ENCODE measurements around the gene ASCL3. TPM values are rescaled to one million over a fixed set of nuclear protein-coding genes. Genes with fewer than 3 reads are reported as not detected.

ASCL3 gene
- total and polyA plus RNA-seq, 2 donors (not counting 1 experiment from before 2014, with no cell fraction given) = not detected

- H3K4me1 ChIP-seq (ENCODE audit: control insufficient read depth, extremely low read depth, insufficient read depth, low read length) = peaks cover 8% of the 10 kb centered on the region
- H3K4me3 ChIP-seq (replicated peaks in 1 of 4; ENCODE audit: control extremely low read depth in 1 of 4, insufficient read depth in 1 of 4, low read depth in 3 of 4, low read length in 4 of 4) = peak overlapping the region; percentile 65 to 88 (median 80)
- no peaks in the 10 kb centered on the region for H3K36me3 ChIP-seq (ENCODE audit: control insufficient read depth, insufficient read depth, low read length)
- no peak overlapping the region for H3K9ac ChIP-seq (ENCODE audit: insufficient read depth, low read length)
- H3K9me3 ChIP-seq (ENCODE audit: control insufficient read depth, insufficient read depth, low read depth, low read length) = no peaks in the 10 kb centered on the region
- no peak for DNase-seq (ENCODE audit: low read depth in 2 of 2)
- H3K4me2 ChIP-seq (ENCODE audit: extremely low read depth, insufficient read depth, low read length) = peak overlapping the region; percentile 87
- no peaks in the 10 kb centered on the region for H4K20me1 ChIP-seq (ENCODE audit: control insufficient read depth, extremely low read depth, insufficient read depth, low read length)
- no peak overlapping the region for H2AFZ ChIP-seq (ENCODE audit: low read length)
- H3K79me2 ChIP-seq (ENCODE audit: control insufficient read depth, insufficient read depth, low read length) = peaks cover 38% of the 10 kb centered on the region
- TF ChIP-seq CTCF (conservative IDR thresholded peaks at IDR 0.05 in 1 of 2, IDR thresholded peaks at IDR 0.05 in 1 of 2; ENCODE audit: low read depth in 1 of 2, low read length in 2 of 2) (no peak), EZH2 (IDR thresholded peaks at IDR 0.05; ENCODE audit: low read length, missing control alignments) (no peak)
- H3K27me3 ChIP-seq (ENCODE audit: control insufficient read depth, insufficient read depth, low read length) = no peaks in the 10 kb centered on the region
- no peak overlapping the region for H3K27ac ChIP-seq (ENCODE audit: insufficient read depth, low read length)
These were observed 20.0 kb upstream of the ASCL3 start for GRCh38 chr11:8962841-8963240.

DNA sequence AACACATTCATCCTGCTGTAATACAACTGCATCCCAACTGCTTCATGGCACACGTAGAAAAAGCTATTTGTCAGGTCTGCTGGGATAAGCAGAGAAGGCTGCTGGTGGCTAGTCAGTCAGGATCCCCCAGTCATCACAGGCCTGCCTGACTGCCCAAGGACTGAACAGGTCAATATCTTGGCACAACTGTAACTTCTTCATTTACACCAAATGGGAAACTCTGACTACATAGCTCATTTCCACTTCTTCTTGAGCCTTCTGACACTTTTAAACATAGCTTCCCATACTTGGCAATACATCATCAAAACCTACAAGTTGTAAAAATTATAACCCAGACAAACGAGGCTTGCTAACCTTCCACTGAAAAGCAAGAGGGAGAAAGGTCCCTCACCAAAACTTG, 18.6 kb upstream of the ASCL3 start:
- no peak for DNase-seq (ENCODE audit: low read depth in 2 of 2)
- Histone ChIP-seq H3K27ac (ENCODE audit: insufficient read depth, low read length) (no peak overlapping the region), H2AFZ (ENCODE audit: low read length) (no peak overlapping the region), H3K4me3 (replicated peaks in 1 of 4; ENCODE audit: control extremely low read depth in 1 of 4, insufficient read depth in 1 of 4, low read depth in 3 of 4, low read length in 4 of 4) (no peak overlapping the region), H4K20me1 (ENCODE audit: control insufficient read depth, extremely low read depth, insufficient read depth, low read length) (no peaks in the 10 kb centered on the region), H3K9me3 (ENCODE audit: control insufficient read depth, insufficient read depth, low read depth, low read length) (no peaks in the 10 kb centered on the region), H3K4me2 (ENCODE audit: extremely low read depth, insufficient read depth, low read length) (no peak overlapping the region), H3K4me1 (ENCODE audit: control insufficient read depth, extremely low read depth, insufficient read depth, low read length) (peaks cover 8% of the 10 kb centered on the region), H3K9ac (ENCODE audit: insufficient read depth, low read length) (no peak overlapping the region), H3K79me2 (ENCODE audit: control insufficient read depth, insufficient read depth, low read length) (peaks cover 41% of the 10 kb centered on the region), H3K27me3 (ENCODE audit: control insufficient read depth, insufficient read depth, low read length) (no peaks in the 10 kb centered on the region), H3K36me3 (ENCODE audit: control insufficient read depth, insufficient read depth, low read length) (no peaks in the 10 kb centered on the region)
- TF ChIP-seq EZH2 (IDR thresholded peaks at IDR 0.05; ENCODE audit: low read length, missing control alignments) (no peak), CTCF (conservative IDR thresholded peaks at IDR 0.05 in 1 of 2, IDR thresholded peaks at IDR 0.05 in 1 of 2; ENCODE audit: low read depth in 1 of 2, low read length in 2 of 2) (no peak)

DNA sequence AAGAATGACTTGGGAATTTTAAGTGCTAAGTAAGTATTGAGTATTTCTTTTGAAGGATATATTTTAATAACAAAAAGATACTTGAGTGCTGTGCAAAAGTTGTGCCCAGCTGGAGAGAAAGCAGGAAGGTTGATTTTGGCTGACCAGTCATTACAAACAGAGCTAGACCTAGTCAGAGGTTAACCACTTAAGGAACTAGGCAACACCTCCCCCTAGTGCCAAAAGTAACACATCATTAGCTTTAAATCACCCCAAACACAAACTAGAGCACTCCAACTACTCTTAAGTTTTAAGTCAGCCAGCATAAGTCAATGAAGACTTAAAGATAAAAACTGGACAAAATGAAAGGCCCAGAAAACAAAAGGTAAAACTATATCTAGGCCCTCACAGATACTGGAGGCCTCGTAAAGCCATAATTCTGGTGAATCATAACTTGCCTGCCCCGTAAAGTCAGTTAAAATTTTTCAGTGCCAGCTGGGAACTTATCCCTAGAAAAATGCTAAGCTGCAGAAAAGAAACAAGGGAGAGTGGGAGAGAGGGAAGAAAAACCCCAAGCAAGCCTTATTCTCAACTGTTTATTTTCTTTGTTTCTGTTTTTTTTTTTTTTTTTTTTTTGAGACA, 16.8 kb upstream of the ASCL3 start:
- Histone ChIP-seq H3K36me3 (ENCODE audit: control insufficient read depth, insufficient read depth, low read length) (no peaks in the 10 kb centered on the region), H4K20me1 (ENCODE audit: control insufficient read depth, extremely low read depth, insufficient read depth, low read length) (no peaks in the 10 kb centered on the region), H3K27ac (ENCODE audit: insufficient read depth, low read length) (peak overlapping the region; percentile 3), H3K4me2 (ENCODE audit: extremely low read depth, insufficient read depth, low read length) (peak overlapping the region; percentile 67), H3K27me3 (ENCODE audit: control insufficient read depth, insufficient read depth, low read length) (no peaks in the 10 kb centered on the region), H3K4me1 (ENCODE audit: control insufficient read depth, extremely low read depth, insufficient read depth, low read length) (peaks cover 8% of the 10 kb centered on the region), H3K4me3 (replicated peaks in 1 of 4; ENCODE audit: control extremely low read depth in 1 of 4, insufficient read depth in 1 of 4, low read depth in 3 of 4, low read length in 4 of 4) (peak overlapping the region in 1 of 4 experiments; percentile 6), H3K79me2 (ENCODE audit: control insufficient read depth, insufficient read depth, low read length) (peaks cover 41% of the 10 kb centered on the region), H3K9me3 (ENCODE audit: control insufficient read depth, insufficient read depth, low read depth, low read length) (no peaks in the 10 kb centered on the region), H2AFZ (ENCODE audit: low read length) (no peak overlapping the region), H3K9ac (ENCODE audit: insufficient read depth, low read length) (no peak overlapping the region)
- peak; percentile 80 to 89 for DNase-seq (ENCODE audit: low read depth in 2 of 2)
- TF ChIP-seq EZH2 (IDR thresholded peaks at IDR 0.05; ENCODE audit: low read length, missing control alignments) = no peak
- peak; percentile 49 to 55 for TF ChIP-seq CTCF (conservative IDR thresholded peaks at IDR 0.05 in 1 of 2, IDR thresholded peaks at IDR 0.05 in 1 of 2; ENCODE audit: low read depth in 1 of 2, low read length in 2 of 2)

All from fibroblast of lung (primary cell).